ENCODE results near the gene PAQR4. TPM values are rescaled to one million over a fixed set of nuclear protein-coding genes. Genes with fewer than 3 reads are reported as not detected.

The PAQR4 gene
- total and polyA plus RNA-seq, 10 of the 15 experiments (the other 5 are each of a cell fraction or from before 2014, with no cell fraction given) = 0.39 to 31.8 (median 13.5) TPM

DNA sequence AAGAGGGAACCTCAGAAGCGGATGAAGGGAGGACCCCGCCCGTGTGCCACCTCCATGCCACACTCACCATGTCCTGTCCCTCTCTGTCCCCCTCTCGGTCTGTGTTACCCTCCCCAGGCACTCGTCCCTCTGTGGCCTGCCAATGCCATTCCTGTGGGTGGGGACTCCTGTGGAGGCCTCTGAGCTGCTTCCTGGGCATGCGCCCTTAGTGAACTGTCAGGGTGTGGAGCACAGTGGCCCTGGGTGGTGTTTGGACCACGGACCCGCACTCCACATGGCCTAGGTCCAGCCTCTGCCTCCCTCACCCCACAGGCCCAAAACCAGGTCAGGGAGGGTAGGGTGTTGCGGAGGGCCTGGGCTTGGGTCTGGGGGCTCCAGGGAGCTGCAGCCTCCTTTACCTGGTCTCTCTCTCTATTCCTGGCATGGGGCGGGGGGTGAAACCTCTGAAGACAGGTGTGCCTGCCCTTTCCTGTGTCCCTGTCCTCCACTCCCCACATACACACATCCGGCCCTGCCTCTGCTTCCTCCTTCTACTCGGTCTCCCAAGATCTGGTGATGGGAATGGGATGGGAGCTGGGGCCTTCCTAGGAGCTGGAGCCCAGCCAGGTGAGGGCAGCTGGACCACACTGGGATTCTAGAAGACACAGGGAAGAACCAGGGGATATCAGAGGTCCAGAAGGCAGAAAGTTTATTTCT, 22.6 kb downstream of the PAQR4 start:
- CTCF ChIA-PET = no interaction called here
- H2AFZ ChIP-seq (ENCODE audit: control insufficient read depth, low read depth, low read length) = no peak overlapping the region
- no peaks in the 10 kb centered on the region for H3K9me3 ChIP-seq (replicated peaks; ENCODE audit: control insufficient read depth, insufficient read depth, low read length)
- no peaks in the 10 kb centered on the region for H3K79me2 ChIP-seq (ENCODE audit: control insufficient read depth, insufficient read depth, low read length)
- peaks cover 2 to 6% of the 10 kb centered on the region in 2 experiments; a peak in 2 of 4 replicates for H3K27me3 ChIP-seq (replicated peaks in 1 of 2; ENCODE audit: control insufficient read depth in 2 of 2, insufficient read depth in 2 of 2, low read length in 1 of 2)
- FAIRE-seq (no peak), DNase-seq (ENCODE audit: low read depth, low spot score) (no peak), ATAC-seq (no peak)
- intact Hi-C loops (cut with micrococcal nuclease; ENCODE audit: unreplicated experiment) (no loop called here), in situ Hi-C loops (cut with MboI) (no loop called here)
- BruUV-seq (replicated peaks) = no TSS peak
- H4K20me1 ChIP-seq (ENCODE audit: control insufficient read depth, insufficient read depth) = no peaks in the 10 kb centered on the region
- H3K4me3 ChIP-seq = no peak overlapping the region
- no peak overlapping the region for H3K4me2 ChIP-seq (ENCODE audit: control insufficient read depth, insufficient read depth)
- 43% methylated on average over 12 of the region's 12 CpGs for WGBS (ENCODE audit: insufficient coverage, insufficient replicate concordance, low lambda C conversion rate, missing lambda C conversion rate)
- POLR2A ChIA-PET = no interaction called here
- SMC1A ChIA-PET (ENCODE audit: uncharacterized antibody, unreplicated experiment) = no interaction called here
- H3K4me1 ChIP-seq (ENCODE audit: control insufficient read depth, insufficient read depth, low read length) = no peaks in the 10 kb centered on the region
- no peaks in the 10 kb centered on the region for H3K36me3 ChIP-seq (ENCODE audit: control insufficient read depth in 2 of 2, insufficient read depth in 2 of 2, low read length in 1 of 2)
- RAD21 ChIA-PET (ENCODE audit: unreplicated experiment) = no interaction called here
- H3K27ac ChIP-seq (ENCODE audit: control insufficient read depth, insufficient read depth) = no peak overlapping the region
- H3K9ac ChIP-seq (ENCODE audit: control insufficient read depth, insufficient read depth, low read length) = no peak overlapping the region
- no peak for TF ChIP-seq POU2F2 (IDR thresholded peaks at IDR 0.05; ENCODE audit: borderline replicate concordance, low read depth, low read length)
- TF ChIP-seq DPF2 (IDR thresholded peaks at IDR 0.05) = no peak
- no peak for TF ChIP-seq ZSCAN29 (IDR thresholded peaks at IDR 0.05)
- TF ChIP-seq RUNX3 (IDR thresholded peaks at IDR 0.05; ENCODE audit: low read length) = no peak
- TF ChIP-seq, protein P1, sequence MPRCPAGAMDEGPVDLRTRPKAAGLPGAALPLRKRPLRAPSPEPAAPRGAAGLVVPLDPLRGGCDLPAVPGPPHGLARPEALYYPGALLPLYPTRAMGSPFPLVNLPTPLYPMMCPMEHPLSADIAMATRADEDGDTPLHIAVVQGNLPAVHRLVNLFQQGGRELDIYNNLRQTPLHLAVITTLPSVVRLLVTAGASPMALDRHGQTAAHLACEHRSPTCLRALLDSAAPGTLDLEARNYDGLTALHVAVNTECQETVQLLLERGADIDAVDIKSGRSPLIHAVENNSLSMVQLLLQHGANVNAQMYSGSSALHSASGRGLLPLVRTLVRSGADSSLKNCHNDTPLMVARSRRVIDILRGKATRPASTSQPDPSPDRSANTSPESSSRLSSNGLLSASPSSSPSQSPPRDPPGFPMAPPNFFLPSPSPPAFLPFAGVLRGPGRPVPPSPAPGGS (IDR thresholded peaks at IDR 0.05; ENCODE audit: borderline replicate concordance, insufficient read depth, low read depth, low read length, poor library complexity, severe bottlenecking) = no peak
- TF ChIP-seq RFX5 (IDR thresholded peaks at IDR 0.05; ENCODE audit: low read depth, low read length) = no peak
- no peak for TF ChIP-seq RAD51 (IDR thresholded peaks at IDR 0.05)
- no peak for TF ChIP-seq CREB1 (IDR thresholded peaks at IDR 0.05; ENCODE audit: low read depth)
- no peak for TF ChIP-seq ASH2L (IDR thresholded peaks at IDR 0.05; ENCODE audit: borderline replicate concordance, low read depth)
- TF ChIP-seq HDAC6 (IDR thresholded peaks at IDR 0.05; ENCODE audit: unreplicated experiment) = no peak
- TF ChIP-seq, protein P2, sequence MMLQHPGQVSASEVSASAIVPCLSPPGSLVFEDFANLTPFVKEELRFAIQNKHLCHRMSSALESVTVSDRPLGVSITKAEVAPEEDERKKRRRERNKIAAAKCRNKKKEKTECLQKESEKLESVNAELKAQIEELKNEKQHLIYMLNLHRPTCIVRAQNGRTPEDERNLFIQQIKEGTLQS (IDR thresholded peaks at IDR 0.05; ENCODE audit: borderline replicate concordance, extremely low read depth, low read depth, low read length) = no peak
- TF ChIP-seq BCL11A (IDR thresholded peaks at IDR 0.05; ENCODE audit: low read depth, low read length) = no peak
- no peak for TF ChIP-seq CREM (IDR thresholded peaks at IDR 0.05; ENCODE audit: low read depth)
- TF ChIP-seq IKZF2 (IDR thresholded peaks at IDR 0.05) = no peak
- TF ChIP-seq BHLHE40 (IDR thresholded peaks at IDR 0.05; ENCODE audit: borderline replicate concordance in 1 of 2, low read depth in 2 of 2, low read length in 1 of 2) = no peak
